GM12891 (cell line): ENCODE measurements around the gene NFYA.
A peak's percentile ranks its signal among the peaks of the same experiment; 100 is the strongest.

Source experiments
- DNase-seq: peaks from one replicate; pipeline ENCODE4 v3.0.0; 2011; ENCODE audit warnings: low spot score; ENCODE audit not compliant: insufficient read length
- FAIRE-seq: peaks from 2 replicates; lab custom pipeline; 2011; peaks lifted over from hg19 to GRCh38; lab: Jason Lieb, UNC
- PAX5 ChIP-seq: IDR thresholded peaks from 2 replicates; pipeline ENCODE4 v1.6.1; 2011; ENCODE audit warnings: low read length, moderate library complexity, mild to moderate bottlenecking; ENCODE audit not compliant: insufficient read depth, severe bottlenecking
- POLR2A ChIP-seq: IDR thresholded peaks from 2 replicates; pipeline ENCODE4 v1.6.1; 2011; ENCODE audit warnings: low read depth, low read length, control low read depth
- POLR2AphosphoS5 ChIP-seq: IDR thresholded peaks from 2 replicates; pipeline ENCODE4 v1.6.1; 2011; ENCODE audit warnings: low read depth, low read length, control low read depth
- POU2F2 ChIP-seq: IDR thresholded peaks from 2 replicates; pipeline ENCODE4 v1.6.1; 2011; ENCODE audit warnings: low read depth, mild to moderate bottlenecking, control low read depth, low read length, moderate library complexity
- SPI1 ChIP-seq: IDR thresholded peaks from 2 replicates; pipeline ENCODE4 v1.6.1; 2011; ENCODE audit warnings: low read depth, low read length, control low read depth
- TAF1 ChIP-seq: IDR thresholded peaks from 2 replicates; pipeline ENCODE4 v1.6.1; 2011; ENCODE audit warnings: low read depth, low read length, control low read depth

The NFYA gene

GRCh38 chr6:41071923-41072835, 595 bp upstream of the NFYA start, which contains the start of gene OARD1:
Gene OARD1, minus strand, starts transcription at chr6:41072356. Its CDS starts 722 bp downstream, at chr6:41071634.
- DNase-seq (peak; percentile 70), FAIRE-seq (no peak)
- TF ChIP-seq SPI1: no peak
- no peak for TF ChIP-seq PAX5
- peak; percentile 49; the same call in 1 of the 2 replicates for TF ChIP-seq TAF1
- TF ChIP-seq POLR2A: peak; percentile 37
- TF ChIP-seq POLR2AphosphoS5: peak; percentile 72; the same call in 1 of the 2 replicates
- TF ChIP-seq POU2F2: 0 out of 2 replicates have a peak, but pooled peaks have one; percentile 22

DNA sequence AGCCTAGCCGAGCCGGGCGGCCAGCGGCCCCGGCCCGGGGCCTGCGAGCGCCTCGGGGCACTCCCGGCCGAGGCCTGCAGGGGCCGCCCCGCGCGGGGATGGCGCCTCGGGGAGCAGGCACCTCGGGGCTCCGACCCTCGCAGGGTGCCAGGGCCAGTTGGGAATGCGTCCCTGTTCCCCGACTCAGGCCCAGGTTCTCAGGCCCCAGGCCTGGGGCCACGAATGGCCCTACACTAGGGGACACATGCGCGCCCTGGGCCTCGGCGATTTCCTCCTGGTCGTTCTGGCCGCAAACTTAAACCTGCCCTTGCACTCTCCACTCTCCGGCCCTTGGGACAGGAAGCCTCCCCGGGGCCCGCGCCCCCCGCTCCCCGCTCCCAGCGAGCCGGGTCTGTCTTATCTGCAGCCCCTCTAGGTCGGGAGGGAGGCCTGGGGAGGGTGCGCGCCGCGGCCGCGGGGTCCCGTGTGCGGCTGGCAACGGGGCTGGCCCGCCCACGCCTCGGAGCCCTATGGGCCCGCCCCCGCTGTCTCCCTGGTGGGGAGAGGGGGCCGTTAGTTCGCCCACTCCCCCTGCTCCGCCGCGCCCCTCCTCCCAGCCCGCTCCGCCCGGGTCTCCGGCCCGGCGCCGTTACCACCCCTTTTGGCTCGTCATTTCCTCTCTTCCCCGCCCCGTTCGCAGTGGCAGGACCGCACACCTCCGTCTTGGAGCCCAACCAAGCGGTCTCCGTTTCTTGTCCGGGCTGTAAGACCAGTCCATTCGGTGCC, 611 bp downstream of the NFYA start:
- TF ChIP-seq POU2F2: peak; percentile 56; the same call in 1 of the 2 replicates
- no peak for TF ChIP-seq PAX5
- peak; percentile 91 for TF ChIP-seq POLR2A
- peak; percentile 29; the same call in 1 of the 2 replicates for TF ChIP-seq SPI1
- TF ChIP-seq TAF1: peak; percentile 92
- TF ChIP-seq POLR2AphosphoS5: peak; percentile 89
- FAIRE-seq (peak; percentile 92), DNase-seq (peak; percentile 30)

- no peak for TF ChIP-seq PAX5
- TF ChIP-seq TAF1: no peak
- TF ChIP-seq SPI1: peak; percentile 46
- no peak for TF ChIP-seq POLR2AphosphoS5
- TF ChIP-seq POLR2A: no peak
- TF ChIP-seq POU2F2: no peak
- no peak for FAIRE-seq
- no peak for DNase-seq
Observed at GRCh38 chr6:41073968-41074691, 1.4 kb downstream of the NFYA start.

- TF ChIP-seq PAX5 (no peak), POU2F2 (no peak), POLR2A (no peak)
- DNase-seq (no peak), FAIRE-seq (no peak)
Observed at GRCh38 chr6:41074692-41075436, 2.1 kb downstream of the NFYA start.

GRCh38 chr6:41075651-41076626, 3.2 kb downstream of the NFYA start:
- DNase-seq (no peak), FAIRE-seq (peak; percentile 41)
- TF ChIP-seq POU2F2 (no peak), POLR2AphosphoS5 (no peak), POLR2A (no peak)

DNA sequence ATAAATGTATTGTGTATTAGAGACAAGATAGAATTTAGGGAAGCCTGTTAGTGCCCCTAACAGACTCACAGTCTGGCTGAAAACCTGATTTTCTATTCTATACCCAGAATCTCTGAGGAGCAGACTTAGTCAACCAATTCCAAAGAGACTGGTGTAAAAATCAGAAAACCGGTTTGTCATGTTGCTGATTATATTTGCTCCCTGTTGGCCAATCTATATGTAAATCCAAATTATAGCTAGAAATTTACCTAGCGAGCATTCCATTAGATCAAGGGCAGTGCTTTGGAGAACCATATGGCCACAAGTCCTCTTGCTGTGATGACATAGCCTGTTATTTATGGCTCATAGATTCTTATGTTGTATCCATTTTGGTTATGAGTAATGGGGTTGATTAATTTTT, 4.8 kb downstream of the NFYA start:
- DNase-seq: no peak
- TF ChIP-seq PAX5 (no peak), POLR2A (no peak), POLR2AphosphoS5 (no peak), POU2F2 (no peak), TAF1 (no peak), SPI1 (no peak)
- no peak for FAIRE-seq

DNA sequence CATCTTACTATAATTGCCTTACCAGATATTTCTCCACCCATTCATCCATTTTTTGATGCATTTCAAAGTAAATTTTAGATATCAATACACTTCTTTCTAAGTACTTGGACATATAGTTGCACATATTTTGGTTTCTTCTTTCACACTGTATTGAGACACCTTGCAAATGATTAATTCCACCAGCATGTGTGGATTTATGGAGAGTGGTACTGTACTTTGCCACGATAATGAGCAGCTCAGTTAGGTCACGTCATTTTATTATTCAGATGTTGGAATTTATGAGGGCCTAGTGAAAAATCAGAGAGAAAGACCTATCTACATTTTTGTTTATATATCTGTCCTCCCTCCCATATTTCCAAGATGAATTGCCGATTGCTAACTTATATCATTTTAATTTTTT, 5.3 kb downstream of the NFYA start:
- FAIRE-seq (no peak), DNase-seq (no peak)
- TF ChIP-seq POLR2A (no peak), POLR2AphosphoS5 (no peak), POU2F2 (no peak)
